ENCODE measurements around the gene PKP3.
"Not testable (repeated sequence)": the region's sequence is repeated elsewhere in the genome, so short reads cannot be mapped to it uniquely, and the experiment has no call there.

The PKP3 gene

DNA sequence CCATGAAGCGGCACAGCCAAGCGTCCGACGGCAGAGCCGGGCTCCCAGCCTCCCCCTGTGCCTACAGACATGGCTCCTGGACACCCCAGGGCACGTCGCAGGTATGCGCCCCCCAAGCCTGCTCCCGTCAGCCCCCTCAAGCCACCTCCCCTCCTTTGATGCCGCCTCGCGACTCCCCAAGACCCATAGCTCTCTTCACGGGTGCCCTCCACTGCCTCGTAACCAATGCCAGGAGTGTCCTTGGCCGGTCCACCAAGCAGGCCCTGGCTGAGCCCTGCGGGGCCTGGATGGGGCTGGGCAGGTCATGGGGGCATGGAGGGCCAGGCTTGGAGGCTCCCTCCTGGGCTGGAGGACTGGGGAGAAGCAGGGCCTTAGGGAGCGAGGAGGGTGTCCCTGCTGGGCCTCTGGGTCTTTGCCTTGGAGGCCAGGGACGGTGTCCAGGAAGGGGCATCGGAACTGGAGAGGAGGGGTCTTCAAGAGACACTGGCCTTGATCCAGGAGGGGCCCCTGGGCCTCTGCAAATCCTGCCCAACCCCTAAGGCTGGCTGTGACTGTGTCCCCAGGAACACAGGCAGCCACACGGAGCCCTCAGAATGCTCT, 38.6 kb downstream of the PKP3 start:
- no peak for DNase-seq

DNA sequence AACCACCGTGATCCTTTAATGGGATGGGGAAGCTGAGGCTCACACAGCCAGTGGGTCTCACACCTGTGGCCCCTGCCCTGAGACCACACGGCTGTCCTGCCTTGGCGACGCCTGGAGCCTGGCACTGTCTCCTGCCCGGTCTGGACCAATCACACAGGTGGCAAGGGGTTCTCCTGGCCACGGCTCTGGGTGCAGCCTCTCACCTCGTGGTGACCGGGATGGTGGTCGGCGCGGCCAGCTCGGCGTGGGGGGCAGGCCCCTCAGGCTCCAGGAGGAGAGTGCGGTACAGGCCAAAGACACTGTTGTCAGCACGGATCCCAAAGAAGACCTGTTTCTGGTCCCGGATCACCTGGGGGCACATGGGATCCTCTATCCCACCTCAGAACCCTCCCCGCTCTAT, 39.1 kb downstream of the PKP3 start:
- DNase-seq = no peak

DNA sequence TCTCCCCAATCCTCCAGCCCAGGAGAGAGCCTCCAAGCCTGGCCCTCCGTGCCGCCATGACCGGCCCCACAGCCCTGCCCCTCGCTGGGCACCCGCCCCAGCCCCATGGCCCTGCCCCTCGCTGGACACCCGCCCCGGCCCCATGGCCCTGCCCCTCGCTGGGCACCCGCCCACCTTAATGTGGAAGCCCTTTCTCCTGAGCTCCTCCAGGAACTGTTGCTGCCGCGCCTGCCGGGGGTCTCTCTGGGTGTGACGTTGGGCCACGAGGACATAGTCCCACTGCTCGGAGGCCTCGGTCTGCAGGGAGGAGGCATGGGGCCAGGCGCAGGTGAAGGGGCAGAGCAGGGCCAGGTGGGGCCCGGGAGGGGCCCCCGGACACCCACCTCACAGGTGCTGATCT, 39.6 kb downstream of the PKP3 start:
- no peak for DNase-seq

DNA sequence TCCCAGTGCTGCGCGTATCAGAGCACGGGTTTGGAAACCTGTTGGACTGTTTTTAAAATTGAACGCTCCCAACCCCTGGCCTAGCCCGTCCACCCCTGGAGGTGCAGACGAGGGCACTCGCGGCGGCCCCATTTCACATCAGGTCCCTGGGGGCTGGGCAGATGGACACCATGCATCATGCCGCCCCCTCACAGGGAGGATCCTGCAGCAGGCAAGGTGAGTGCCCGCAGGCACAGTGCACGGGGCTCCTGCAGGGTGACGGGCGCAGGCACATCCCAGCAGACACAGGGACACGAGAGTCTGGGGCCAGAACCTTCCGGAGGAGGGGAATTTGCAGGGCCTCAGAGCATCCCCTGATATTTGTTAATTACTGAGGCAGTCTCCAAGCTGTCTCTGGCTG, 40.5 kb downstream of the PKP3 start:
- DNase-seq = no peak

DNA sequence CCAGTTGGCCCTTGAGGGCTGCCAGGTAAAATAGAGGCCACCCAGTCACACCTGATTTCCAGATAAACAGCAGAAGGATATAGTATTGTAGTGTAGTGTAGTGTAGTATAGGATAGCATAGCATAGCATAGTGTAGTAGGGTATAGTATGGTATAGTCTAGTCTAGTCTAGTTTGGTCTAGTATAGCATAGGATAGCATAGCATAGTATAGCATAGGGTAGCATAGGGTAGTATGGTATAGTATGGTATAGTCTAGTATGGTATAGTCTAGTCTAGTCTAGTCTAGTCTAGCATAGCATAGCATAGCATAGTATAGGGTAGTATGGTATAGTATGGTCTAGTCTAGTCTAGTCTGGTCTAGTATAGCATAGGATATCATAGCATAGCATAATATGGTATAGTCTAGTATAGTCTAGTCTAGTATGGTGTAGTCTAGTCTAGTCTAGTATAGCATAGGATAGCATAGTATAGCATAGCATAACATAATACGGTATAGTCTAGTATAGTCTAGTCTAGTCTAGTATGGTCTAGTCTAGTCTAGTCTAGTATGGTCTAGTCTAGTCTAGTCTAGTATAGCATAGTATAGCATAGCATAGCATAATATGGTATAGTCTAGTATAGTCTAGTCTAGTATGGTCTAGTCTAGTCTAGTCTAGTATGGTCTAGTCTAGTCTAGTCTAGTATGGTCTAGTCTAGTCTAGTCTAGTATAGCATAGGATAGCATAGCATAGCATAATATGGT, 41.2 kb downstream of the PKP3 start:
- DNase-seq = not testable (repeated sequence)

DNA sequence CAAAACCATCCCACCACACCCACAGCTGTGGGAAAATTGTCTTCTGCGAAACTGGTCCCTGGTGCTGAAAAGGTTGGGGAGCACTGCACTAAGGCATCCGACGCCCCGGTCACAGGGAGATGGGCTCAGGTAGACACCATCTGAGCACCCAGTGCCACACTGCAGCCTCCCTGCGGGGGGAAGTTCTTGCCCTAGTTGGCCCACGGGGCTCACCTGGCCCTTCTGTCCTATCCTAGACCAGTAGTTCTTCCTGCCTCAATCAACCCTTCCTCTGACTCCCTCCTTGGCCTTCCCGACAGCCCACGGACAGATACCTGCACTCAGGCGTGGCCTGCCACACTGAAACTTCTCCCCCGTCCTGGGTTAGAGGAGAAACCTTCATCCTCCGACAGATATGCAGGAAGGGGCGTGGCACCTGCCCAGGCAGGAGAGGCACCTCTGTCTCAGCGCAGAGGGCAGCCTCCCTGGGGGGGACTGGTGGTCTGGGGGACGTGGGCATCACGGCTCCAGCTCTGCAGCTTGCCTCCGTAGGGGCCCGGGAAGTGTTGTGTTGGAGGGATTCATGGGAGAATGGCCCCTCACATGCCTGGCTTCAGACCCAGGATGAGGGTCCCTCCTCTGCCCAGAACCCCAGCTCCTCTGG, 43.3 kb downstream of the PKP3 start:
- DNase-seq = no peak

DNA sequence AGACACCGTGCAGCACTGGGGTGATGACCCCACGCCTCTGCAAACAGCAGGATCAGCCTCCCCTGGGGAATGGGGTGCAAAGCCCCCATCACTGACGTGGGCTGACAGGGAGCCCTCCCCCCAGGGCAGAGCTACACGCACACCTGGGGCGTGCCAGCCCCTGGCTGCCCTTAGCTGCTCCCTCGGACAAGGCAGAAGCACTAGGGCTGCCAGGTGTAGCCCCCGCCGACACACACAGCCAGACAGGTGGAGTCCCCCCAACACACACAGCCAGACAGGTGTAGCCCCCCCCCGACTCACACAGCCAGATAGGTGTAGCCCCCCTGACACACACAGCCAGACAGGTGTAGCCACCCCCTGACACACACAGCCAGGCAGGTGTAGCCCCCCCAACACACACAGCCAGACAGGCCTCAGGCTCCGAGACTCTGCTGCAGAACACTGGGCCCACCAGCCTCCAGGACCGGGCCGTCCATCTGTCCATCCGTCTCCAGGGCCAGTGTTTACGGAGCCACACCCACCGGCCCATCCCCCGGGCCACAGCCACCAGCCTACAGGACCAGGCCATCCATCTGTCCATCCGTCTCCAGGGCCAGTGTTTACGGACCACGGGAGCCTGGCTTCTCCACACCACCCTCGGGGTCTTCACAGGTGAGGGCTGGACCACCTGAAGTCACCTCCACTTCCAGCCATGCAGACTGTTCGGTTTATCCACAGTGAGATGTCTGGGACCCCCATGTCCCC, 44.3 kb downstream of the PKP3 start:
- DNase-seq = no peak

DNA sequence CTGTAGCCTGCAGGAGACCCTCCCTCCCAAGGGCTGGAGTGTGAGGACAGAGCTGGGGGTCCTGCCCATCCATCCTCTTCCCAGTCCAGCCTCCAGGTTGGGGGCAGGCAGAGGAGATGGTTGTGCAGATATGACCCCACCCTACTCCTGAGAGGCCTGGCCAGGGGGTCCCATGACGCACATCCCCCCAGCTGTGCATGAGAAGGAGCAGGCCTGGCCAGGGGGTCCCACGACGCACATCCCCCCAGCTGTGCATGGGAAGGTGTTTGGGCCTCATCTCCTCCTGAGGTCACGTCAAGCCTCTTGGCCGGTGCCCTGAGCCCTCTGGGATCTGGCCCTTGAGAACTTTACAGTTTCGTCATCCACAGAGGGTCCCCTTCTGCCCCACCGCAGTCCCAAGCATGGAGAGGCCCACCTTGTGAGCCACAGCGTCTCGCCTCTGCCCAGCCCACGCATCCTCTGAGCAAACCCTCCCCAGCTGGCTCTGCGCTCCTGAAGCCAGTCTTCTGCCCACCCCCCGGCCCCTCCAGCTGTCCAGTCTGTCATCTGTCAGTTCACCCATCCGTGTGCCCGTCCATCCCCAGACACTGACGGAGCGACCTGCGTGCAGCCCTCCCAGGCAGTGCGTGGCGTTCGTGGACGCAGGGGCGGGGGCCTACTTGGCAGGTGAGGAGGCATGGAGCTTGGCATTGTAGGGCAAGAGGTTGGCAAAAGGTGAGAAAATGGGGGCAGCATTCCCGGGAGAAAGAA, 45.5 kb downstream of the PKP3 start:
- DNase-seq = no peak

DNA sequence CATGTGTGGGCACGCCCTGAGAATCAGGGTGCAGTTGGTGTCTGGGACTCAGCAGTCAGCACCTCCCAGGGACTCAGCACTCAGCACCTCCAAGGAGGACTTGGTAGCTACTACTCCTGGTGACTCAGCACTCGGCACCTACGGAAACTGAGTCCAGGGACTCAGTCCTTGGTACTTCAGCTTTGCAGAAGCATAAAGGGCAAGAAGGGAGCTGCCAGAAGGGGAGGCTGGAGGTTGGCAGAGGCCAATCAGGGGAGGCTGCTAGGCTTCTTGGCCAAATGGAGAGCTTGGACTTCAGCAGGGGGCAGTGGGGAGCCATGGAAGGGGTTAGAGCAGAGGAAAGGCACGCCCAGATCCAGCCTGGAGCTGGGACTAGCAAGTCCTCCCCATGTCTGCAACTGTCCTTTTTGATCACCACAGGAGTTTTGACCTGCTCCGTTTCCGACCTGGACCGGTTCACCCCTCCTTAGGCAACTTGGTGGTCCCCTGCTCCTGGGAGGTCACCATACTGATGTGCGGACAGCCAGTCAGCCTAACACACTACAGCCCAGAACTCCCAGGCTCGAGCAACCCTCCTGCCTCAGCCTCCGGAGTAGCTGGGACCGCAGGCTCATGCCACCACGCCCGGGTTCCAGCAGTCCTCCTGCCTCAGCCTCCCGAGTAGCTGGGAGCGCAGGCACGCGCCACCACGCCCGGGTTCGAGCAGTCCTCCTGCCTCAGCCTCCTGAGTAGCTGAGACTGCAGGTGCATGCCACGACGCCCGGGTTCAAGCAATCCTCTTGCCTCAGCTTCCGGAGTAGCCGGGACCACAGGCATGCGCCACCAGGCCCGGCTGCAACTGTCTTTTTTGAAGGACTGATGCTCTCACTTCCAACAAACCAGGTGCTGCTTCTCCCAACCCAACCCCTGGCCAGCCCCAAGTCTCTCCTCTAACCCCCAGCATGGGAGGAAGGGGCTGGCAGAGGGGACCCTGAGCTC, 46.3 kb downstream of the PKP3 start:
- DNase-seq = no peak

DNA sequence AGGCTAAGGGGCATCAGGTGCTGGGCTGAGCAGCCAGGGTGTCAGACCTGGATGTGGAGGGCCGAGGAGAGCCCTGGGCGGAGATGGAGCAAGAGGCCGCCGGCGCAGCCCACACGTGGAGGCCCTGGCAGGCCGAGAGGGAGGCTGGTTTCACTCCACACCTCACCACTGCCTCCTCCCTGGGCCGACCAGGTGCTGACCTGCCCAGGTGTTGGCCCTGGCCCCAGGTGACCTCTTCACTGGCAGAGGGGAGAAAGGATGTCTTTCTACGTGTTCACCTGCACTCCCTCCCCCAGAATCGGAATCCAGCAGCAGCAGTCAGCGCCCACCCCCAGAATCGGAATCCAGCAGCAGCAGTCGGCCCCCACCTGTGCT, 47.0 kb downstream of the PKP3 start:
- no peak for DNase-seq

DNA sequence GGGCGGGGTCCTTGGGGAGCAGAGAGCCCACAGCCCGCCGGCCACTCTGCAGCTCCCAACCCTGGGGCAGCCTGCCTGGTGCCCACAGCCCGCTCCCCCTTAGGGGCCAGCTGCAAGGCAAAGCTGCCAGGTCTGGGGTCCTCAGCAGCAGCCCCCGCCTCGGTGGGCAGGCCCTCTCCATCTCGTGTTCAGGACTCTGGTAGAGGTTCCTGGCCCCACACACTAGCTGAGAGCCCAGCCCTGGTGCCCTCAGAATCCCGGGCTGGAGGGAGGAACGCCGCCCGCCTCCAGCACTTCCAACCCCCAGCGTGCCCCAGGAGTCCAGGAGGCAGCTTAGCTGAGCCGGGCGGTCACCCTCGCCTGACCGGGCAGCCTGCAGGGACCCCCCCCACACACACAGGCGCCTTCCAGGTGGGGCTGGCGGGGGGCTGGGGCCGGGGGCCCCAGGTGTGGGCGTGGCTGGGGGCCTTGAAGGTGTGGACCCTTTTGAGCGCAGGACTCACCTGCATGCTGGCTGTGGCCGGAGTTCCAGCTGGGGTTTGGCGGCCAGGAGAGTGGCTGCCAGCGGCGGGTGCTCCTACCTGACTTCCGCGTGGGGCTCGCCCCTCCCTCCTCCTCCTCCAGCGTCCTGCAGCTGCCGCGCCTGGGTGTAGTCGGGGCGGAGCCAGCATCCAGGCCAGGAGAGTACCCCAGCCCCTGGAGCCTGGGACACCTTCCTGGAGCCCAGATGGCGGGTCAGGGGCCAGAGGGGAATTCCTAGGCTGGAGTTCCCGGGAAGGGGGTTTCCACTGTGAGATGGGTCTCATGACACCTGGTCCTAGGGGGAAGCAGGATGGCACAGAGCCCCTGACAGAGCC, 47.6 kb downstream of the PKP3 start, which contains the start of gene ANO9:
Gene ANO9, minus strand, starts transcription at position 594 of the 857 bp plus-strand sequence. Its CDS starts 85 bp downstream, at position 509.
- peak; percentile 11 for DNase-seq

DNA sequence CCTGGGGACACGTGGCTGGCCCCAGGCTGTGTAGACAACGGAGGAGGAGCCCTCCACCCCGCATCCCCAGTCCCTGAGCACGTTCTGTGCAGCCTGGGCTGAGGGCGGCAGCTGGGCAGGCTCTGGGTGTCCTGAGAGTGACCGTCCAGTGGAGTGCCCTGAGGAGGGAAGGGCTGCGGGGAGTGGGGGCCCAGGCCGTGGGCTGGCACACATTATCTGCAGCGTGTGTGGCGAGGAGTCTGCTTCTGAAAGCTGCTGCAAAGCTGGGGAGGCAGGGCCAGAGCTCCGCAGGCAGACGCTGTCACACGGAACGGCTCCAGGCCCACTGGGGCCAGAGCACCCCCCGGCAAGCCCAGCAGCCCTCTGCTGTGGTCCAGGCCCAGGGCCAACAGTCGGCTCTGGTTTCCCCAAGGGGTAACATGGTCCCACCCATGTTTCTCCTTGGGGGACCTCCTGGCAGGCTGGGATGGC, 48.6 kb downstream of the PKP3 start:
- no peak for DNase-seq

DNA sequence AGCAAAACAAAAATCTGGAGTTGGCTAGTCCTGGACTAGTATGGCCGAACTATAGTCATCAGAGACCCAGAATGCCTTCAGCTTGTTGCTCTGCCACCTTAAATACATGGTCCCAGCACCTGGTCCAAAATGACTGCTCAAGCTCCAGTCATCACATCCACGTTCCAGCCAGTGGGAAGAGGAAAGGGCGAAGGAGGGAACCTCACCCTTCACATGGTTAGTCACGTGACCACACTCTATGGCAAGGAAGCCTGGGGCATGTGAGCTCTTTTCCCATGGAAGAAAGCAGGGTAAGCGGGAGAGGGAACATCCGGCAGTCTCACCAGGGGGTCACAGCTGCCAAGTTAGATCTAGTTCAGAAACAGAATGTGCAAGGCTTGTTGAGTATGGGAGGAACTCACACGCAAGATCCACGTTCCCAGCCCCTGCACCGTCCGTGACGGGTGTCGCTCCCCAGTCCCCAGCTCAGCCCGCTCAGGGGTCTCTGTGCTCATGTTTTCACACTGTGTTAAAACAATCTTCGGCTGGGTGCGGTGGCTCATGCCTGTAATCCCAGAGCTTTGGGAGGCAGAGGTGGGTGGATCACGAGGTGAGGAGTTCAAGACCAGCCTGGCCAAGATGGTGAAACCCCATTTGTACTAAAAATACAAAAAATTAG, 49.7 kb downstream of the PKP3 start:
- no peak for DNase-seq

DNA sequence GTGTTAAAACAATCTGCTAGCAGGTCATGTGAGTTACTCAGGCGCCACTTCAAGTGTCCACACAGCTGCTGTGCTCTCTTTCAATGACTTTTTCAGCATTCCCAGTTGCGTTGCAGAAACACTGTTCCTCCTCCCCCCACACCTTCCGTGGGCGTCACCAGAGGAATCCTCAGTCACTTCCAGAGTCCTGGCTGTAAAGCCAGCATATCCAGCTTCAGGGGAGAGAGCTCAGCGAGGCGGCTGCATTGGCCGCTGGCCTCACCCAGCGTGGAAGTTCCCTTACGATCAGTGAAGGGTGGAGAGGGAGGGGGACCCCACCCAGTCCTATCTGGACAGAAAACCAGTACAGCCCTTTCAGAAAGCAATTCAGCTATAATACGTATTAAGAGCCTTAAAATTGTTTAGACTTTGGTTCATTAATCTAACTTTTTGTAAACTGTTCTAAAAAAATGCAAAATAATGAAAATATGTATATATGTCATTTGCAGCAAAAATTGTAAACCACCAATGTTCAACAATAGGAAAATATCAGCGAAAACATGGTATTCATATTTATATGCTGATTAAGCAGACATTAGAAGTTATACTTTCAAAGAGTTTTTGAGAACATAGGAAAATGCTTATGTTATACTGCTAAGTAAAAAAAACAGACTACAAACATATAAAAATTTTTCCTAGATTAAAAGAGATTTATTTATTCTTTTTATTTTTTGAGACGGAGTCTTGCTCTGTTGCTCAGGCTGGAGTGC, 50.6 kb downstream of the PKP3 start:
- DNase-seq = peak; percentile 48

DNA sequence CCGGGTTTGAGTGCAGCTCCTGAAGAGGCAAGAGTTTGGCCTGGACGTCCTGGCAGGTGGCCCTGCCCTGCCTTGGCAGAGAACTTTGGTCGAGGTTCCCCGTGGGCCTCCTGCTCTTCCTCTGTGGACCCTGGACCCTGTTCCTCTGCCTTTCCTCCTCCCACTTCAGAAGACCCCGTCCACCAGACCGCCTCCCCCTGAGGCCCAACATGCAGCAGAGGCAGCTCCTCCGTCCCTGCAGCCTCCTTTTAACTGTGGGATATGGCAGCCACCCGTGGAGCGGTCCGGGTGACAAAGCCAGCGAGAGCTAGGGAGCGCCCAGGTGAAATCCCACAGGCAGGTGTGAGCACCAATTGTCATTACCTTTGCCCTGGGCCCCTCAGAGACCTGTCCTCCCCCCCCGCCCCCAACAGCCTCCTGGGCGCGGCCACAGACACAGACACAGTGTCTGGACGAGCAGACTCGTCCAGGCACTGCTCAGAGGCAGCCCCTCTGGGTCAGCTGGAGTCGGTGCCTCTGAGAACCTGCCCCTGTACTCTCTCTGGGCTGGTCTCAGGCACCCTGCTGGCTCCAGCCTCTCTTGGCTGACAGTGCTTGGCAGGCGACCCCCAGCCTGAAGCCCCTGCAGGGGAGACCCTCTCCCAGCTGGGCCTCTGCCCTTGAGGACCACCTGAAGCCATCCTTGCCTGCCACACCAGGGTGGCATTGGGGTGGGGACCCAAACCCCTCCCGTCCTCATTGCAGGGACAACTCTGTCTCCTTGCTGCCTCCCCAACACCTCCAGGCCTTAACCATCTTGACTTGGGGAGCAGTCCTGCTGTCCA, 52.0 kb downstream of the PKP3 start:
- DNase-seq = no peak

DNA sequence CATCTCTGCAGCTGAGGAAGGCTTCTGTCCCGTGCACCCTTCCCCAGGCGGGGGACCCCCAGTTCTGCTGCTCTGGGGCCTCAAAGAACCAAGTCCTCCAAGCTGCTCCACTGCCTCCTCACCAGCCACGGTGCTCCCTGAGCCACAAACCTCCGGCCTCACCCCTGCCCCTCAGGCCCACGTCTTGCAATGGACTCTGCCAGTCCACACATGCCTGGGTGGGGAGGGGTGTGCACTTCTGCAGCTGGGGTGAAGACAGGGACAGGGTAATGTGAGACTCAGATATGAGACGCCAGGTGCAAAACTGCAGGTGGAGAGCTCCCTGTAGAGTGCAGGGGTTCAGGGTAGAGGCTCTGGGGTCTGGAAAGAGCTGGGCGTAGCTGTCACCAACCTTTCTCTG, 52.9 kb downstream of the PKP3 start:
- peak; percentile 25 for DNase-seq

DNA sequence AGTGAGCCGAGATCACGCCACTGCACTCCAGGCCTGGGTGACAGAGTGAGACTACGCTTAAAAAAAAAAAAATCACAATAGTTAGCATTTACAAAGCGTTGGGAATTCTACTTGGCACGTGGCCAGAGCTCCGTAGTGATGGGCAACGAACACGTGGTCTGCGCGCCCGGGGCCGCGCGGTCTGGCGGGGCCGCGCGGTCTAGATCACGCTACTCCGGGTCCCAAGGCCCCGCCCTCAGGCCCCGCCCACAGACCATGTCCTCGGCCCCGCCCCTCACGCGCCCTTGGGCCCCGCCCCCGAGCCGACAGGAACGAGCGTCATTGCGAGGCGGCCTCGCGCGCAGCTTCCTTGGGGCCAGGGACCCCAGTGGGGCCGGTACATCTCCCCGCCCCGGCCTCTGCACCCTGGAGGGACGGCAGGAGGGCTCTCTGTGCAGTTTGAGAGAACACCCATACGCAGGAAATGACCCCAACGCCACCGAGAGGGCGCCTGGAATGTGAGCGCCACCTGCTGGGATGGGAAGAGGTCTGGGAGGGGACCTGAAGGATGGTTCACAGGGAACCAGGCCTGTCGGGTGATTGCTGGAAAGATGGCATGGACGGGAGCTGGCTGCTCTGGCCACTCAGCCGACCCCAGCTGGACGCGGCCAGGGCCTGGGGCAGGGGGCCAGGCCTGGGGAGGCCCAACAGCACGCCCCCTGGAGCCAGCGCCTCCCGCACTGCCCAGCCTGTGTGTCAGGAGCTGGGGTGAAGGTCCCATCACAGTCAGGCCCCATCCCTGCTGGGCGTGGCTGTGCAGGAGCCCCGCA, 54.1 kb downstream of the PKP3 start:
- peak; percentile 90 for DNase-seq

Data from NCI-H1092 treated with DMSO at 0.1 percent for 48 hours (cell line).